Left cardiac atrium (tissue), 4 donors: ENCODE data around the gene PRDM16. TPM values are rescaled to one million over a fixed set of nuclear protein-coding genes. Genes with fewer than 3 reads are reported as not detected.

Experiments
- ATAC-seq, 2 donors: fragments of 200-7000 bp; cut with Tn5 transposase; one replicate each; pipeline ENCODE4 v1.9.1; 2020; ENCODE audit warnings: mild to moderate bottlenecking in 2 of 2, moderate library complexity in 2 of 2
- DNase-seq: peaks from one replicate; pipeline ENCODE4 v3.0.0-alpha.2; 2020
- intact Hi-C, 2 donors: fragments of 100-400 bp; cut with DNase I; formaldehyde crosslinking; loops; one replicate each; pipeline versions ENCODE4 v1.14.1 to v1.15.1; 2022 to 2023
- total RNA-seq, 2 donors: library from RNA; stranded (reverse); fragmentation: NEBNext Ultra II Directional; extraction: Animal tissue kit (Norgen Biotek cat#: 25700); gene quantifications; one replicate each; pipeline ENCODE4 v1.2.1, GENCODE V29; 2021
- donor health status: DM: no; HTN: yes; CAD: no.
- donor health status: DM: no; HTN: yes; CAD: no; lungs with severe emphysema.
- donor health status: DM: yes; HTN: yes; CAD: no.
- donor health status: Dilated cardiomyopathy.

Gene PRDM16
- total RNA-seq, 2 donors from 2014 or later: 0.99 to 1.2 TPM

DNA sequence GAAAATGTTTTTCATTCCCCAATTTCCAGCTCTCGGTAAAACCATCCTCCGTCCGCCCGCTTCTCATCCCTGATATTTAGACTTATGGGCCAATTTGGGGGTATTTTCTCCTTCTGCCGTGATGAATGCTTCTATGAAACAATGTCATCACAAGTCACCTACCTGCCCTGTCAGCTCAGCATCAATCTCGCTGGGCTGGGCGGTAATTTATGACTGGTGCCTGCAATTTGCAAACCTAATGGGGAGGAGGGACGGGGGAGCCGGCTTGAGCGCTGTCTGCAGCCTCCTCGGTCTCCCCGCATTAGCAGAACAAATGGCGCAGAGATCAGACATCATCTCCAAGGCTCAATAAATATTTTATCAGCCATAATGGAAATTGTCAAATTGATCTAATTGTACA, 72.1 kb downstream of the PRDM16 start:
- ATAC-seq: no peak
- intact Hi-C loops: no loop called here
- DNase-seq: no peak

DNA sequence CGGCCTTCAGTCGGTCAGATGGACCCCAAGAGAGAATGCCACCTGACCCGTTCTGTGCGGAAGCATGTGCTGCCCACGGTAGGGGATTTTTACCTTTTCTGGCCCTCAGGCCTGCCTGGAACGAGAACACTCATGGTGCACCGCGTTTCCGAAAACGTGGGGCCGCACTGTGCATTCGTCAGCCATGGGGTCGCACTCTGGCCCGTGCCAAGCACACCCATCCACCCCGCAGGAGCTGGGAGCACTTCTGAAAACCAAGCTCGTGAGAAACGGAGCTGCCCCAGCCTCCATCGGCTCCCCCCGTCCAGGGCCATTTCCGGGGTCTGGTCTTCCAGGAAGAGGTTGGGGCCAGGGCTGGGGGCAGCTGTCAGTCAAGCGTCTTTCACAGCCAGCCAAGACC, 72.8 kb downstream of the PRDM16 start:
- ATAC-seq (no peak), DNase-seq (no peak)
- intact Hi-C loops: no loop called here

DNA sequence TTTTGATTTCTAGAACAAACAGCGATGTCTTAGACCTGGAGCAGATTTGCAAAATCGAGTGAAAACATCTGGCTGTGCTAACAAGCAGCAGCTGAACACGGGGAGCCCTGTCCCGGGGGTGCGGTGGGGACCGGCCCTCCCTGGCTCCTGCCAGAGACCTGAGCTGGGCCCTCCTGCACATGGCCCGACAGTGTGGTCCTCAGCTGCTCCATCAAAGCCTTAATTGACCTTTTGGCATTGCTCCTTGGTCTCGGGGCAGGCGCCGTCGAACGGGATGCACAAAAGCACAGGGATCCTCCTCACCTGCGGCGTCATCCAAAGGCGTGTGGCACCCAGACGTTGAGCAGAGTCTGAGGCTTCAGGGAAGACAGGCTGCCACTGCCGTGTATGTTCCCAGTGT, 73.2 kb downstream of the PRDM16 start:
- ATAC-seq (no peak), DNase-seq (no peak)
- intact Hi-C loops: no loop called here

DNA sequence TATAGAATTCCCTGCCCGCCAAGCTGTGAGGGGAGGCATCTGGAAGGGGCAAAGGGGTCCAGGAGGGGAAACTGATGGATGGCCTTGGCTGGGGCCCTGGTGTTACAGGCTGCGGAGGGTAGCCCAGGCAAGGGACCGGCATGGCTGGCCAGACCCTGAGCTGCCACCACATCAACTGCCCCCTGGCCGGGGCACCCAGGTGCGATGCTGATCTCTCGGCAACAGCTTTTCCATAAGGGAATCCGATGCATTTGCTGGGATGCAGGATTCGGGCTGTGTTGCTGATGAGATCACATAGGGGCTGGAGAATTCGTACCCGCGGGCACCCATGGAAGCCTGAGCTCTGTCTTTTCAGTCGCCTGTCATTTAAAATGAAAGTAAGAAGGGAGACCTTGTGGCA, 73.7 kb downstream of the PRDM16 start:
- intact Hi-C loops: no loop called here
- ATAC-seq (no peak), DNase-seq (no peak)

DNA sequence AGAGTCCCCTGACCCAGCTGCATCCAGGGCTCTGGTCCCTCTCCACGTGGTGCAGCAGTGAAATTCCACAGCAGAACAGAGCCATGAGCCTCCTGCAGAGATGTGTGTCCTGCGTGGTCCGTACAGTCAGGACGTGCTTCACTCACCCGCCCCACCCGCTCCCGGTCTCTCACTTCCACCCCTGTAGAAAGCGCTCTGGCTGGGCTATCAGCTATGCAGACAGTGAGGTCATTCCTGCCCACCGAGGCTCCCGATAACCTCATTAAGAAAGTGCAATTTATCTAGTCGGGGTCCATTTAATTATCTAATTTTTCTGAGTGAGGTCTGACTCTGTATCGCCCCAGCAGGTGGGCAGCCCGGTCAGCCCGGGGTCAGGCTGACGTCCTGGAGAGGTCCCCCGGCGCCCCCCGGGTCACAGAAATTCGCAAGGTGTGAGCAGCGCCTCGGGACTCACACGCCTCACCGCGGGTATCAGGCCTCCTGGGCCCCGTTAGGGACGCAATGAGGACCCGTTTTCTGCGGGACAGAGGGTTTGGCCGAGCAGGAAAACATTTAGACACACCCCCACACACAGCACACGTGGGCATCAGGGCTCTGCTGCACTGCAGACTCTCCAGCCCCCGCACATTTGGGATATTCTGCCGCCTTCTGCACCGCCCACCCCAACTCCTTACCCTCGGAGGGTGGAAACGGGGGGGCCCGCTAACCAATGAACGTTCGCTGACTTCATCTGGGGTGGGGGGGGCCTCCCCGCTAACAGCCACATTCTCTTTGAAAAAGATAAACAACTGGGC, 76.7 kb downstream of the PRDM16 start:
- intact Hi-C loops: no loop called here
- peak; percentile 14 to 33 for ATAC-seq
- DNase-seq: no peak

DNA sequence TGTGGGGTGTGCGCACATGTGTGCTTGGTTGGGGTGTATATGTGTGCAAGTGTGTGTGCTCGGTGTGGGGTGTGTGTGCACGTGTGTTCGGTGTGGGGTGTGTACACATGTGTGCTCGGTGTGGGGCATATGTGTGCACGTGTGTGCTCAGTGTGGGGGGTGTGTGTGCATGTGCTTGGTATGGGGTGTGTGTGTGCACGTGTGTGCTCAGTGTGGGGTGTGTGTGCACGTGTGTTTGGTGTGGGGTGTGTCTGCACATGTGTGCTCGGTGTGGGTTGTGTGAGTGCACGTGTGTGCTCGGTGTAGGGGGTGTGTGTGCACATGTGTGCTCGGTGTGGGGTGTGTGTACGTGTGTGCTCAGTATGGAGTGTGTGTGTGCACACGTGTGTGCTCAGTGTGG, 77.5 kb downstream of the PRDM16 start:
- no peak for ATAC-seq
- DNase-seq: no peak
- intact Hi-C loops: no loop called here

DNA sequence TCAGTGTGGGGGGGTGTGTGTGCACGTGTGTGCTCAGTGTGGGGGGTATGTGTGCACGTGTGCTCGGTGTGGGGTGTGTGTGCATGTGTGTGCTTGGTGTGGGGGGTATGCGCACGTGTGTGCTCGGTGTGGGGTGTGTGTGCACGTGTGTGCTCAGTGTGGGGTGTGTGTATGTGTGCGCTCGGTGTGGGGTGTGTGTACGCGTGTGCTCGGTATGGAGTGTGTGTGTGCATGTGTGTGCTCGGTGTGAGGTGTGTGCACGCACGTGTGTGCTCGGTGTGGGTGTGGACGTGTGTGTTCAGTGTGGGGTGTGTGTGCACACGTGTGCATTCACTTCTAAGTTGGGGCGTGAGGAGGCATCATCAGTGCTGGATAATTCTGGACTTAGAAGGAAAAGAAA, 77.9 kb downstream of the PRDM16 start:
- ATAC-seq: no peak
- no peak for DNase-seq
- intact Hi-C loops: no loop called here

DNA sequence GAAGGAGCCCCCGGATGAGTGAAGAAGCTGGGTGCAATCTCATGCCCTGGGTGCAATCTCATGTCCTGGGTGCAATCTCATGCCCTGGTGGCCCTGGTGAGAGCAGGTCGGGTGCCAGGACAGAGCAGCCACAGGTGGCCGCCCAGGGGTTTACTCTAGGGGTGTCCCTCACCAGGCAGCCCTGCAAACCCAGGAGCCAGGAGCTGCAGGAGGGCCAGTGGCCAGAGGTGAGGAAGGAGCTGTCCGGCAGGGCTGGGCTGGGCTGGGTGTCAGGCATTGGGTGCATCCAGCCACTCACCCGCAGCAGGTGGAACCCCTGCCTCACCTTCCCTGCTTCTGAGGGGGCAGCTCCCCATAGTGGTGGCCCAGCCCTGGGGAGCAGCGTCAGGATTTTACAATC, 79.2 kb downstream of the PRDM16 start:
- DNase-seq (no peak), ATAC-seq (no peak)
- intact Hi-C loops: no loop called here

DNA sequence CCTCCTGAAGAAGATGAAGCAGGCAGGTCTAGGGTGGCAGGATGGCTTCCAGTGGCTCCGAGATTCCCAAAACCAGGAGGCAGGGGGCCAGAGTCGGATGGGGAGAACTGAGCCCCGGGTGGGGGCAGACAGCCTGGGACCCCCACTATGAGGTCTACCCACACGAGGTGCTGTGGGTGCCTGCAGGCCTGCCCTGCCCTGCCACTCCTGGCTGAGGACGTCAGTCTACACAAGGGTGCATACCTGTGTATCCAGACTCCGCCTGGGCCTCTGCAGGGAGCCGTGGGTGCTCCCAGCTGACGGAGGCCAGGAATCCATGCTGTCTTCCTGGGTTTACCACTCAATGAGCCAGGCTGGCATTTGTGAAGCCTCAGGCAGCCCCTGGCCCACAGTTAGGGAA, 80.3 kb downstream of the PRDM16 start:
- intact Hi-C loops: no loop called here
- no peak for ATAC-seq

DNA sequence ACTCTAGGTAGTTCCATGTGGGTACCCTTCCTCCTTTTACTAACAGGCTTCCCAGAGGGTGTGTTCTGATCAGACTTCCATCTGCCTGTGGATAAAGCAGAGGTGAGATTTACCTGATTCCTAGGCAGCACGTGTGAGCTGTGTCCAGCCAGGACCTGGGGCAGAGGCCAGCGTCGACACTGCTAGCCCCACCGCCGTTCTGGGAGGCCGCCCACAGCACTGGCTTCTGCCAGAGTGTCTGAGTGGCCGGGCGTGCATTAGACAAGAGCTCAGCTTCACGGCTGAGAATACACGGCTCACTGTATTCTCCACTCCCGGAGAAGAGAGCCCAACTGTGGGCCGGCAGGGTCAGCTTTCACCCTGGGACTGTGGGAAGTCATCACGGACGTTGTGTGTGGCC, 82.5 kb downstream of the PRDM16 start:
- intact Hi-C loops: no loop called here
- no peak for DNase-seq
- no peak for ATAC-seq

More for the DNA sequence above, 80.3 kb downstream of the PRDM16 start:
- DNase-seq: no peak

DNA sequence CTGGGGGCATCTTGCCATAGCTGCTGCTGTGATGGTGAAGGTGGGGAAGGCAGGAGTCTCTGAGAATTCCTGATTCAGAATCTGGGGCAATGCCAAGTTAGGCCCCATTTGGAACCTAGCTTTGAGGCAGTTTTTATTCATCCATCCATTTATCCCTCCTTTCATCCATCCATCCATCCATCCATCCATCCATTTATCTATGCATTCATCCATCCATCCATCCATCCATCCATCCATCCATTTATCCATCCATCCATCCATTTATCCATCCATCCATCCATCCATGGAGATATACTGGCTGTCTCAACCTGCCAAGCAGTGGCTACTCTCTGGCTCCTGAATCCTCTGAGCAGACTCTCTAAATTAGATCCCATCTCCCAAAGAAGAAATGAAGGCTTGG, 83.1 kb downstream of the PRDM16 start:
- DNase-seq (no peak), ATAC-seq (no peak)
- intact Hi-C loops: no loop called here

DNA sequence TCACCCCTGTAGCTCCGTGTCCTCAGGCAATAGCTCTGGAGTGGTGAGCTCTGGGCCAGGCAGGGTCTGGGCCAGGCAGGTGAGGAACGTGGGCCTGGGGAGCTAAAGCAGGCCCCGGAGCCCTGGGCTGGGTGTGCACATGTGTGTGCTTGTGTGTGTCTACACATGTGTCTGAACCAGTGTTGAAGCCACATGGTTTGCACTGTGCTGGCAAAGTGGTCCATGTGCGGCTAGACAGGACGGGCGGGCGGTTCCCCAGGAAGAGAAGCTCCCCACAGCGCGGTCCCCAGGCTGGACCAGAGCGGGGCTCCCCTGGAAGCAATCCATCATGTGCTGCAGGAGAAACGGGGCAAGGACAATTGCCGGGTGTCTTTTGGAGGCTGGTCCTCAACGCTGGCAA, 84.2 kb downstream of the PRDM16 start:
- no peak for ATAC-seq
- DNase-seq: no peak
- intact Hi-C loops: no loop called here

DNA sequence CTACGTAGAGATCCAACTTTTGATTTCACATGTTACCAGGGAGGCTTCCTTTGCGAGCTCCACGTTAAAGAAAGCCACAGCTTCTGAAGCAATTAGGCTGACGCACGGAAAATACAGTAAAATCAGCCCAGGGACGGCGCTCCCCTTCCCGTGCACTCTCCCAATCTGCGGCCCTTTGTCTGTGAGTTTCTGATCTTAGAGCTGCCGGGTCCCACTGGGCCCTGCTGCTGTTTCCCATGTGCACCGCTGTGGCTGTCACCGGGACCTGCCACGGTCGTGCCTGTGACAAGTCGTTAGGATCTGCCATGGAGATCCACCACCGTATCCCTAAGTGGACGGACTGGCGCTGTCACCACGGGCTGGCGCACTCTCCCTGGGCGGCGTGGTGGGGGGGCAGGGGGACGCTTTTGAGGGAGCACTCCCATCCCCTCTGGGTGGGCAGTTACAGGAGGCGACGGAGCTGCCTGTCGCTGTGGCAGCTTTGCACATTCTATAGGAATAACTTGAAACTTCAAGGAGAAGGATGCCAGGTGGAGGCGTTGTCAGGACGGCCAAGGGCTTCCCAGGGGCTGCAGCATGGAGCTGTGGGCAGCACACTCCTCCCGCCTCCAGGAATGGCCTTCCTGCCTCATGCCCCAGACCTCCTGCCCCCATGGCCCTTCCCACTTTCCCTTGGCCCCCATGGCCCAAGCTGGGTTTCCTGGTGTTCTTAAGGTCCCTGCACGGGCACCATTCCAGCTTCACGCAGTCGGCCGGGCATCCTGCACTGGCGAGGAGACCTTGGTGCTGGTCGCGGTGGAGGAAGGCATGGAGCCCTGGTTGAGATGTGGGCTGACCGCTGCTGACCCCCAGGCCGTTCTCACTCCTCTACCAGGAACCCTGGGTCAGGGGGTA, 85.1 kb downstream of the PRDM16 start:
- ATAC-seq (no peak), DNase-seq (no peak)
- intact Hi-C loops: no loop called here

DNA sequence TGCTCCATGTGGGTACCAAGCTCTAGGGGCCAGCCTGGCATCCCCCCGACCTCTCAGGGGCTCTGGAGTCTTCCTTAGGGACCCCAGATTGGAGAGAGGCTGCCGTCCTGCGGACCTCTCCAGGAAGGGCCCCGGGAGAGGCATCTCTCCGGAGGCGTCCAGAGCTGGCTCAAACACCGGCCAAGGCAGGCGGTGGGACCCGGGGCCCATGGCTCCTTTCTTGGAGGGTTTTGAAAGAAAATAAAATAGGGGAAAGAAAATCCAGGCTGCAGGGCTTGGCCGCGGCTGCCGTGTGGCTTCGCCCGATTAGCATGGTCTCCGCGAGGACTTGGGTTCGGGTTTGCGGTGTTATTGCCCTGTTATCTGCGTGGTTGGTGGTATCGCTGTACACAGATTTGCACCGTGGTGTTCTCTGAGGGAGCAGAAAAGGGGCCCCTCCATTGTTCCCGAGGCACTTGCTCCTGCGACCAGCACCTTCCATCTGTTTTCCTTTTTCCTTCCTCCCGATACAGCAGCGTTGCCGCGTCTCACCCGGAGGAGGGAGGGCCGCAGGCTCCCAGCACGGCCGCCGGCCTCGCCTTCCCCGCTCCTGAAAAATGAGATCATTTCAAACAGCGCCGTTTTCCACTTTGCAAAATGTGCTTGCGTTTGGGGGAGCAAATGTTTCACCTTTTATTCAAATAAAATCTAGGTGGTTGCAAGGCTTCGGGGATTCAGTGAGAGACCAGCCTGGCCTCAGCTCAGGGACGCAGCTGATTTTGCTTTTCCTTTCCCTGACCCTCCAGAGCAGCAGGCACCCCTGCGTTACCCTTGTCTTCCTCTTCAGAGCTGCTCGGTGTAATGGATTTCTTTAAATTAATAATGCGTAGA, 86.3 kb downstream of the PRDM16 start:
- ATAC-seq (no peak), DNase-seq (no peak)
- intact Hi-C loops: no loop called here

DNA sequence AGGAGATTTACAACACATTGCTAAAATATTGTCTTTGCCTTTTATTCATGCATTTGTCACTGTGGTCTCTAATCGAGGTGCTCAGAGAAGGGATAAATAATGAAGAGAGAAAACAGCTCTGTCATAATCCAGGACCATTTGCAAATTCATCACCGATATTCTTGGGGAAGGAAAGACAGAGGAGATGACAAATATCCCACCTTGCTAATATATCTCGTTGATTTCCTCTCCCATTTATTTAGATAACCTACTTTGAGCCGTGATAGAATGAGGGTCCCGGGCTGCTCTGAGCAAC, 86.9 kb downstream of the PRDM16 start:
- DNase-seq (no peak), ATAC-seq (no peak)
- intact Hi-C loops: no loop called here

DNA sequence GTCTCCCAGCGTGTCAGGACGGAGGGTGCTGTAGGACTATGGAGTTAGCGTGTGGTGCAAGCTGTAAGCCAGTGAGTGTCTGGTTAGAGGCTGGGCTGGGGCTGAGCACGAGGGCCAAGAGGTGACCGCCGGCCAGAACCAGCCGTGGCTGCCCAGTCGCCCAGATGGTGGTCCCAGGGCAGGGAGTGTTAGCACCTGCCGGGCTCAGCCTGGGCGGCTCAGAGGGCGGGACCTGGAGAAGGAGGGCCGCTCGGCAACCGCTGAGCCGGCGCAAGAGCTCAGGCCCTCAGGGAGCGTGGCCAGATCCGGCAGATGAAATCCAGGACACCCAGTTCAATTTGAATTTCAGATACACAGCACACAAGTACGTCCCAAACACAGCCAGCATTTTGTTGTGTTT, 87.9 kb downstream of the PRDM16 start:
- ATAC-seq: no peak
- no peak for DNase-seq
- intact Hi-C loops: no loop called here

DNA sequence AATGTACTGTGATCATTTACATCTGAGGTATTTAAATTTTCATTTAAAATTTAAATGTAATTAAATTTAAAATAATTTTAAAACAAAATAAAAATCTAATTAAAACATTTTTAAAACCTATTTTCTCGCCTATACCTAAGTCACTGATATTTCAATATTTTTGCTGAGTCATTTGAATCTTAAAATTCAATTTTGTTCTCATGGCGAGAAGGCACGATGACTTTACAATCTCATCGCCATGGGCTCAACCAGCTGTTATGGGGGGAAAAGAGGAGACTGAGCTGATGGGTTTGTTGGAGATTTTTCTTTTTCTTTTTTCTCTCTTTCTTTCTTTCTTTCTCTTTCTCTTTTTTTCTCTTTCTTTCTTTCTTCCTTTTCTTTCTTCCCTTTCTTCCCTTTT, 89.3 kb downstream of the PRDM16 start:
- intact Hi-C loops: no loop called here
- no peak for DNase-seq
- no peak for ATAC-seq

DNA sequence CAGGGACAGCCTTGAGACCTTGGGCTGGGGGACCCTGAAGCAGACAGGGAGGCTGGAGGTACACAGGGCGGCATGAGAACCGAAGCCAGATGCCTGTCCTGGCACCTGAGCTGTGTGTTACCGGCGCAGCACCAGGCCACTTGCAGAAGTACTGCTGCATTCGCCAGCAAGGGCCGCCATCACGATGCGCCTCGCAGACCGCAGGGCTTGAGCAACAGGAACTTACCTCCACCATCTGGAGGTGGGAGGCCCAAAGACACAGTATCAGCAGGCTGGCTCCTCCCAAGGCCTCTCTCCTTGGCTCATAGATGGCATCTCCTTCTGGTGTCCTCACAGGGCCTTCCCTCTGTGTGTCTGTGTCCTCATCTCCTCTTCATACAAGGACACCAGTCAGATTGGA, 90.1 kb downstream of the PRDM16 start:
- ATAC-seq (no peak), DNase-seq (no peak)
- intact Hi-C loops: no loop called here

DNA sequence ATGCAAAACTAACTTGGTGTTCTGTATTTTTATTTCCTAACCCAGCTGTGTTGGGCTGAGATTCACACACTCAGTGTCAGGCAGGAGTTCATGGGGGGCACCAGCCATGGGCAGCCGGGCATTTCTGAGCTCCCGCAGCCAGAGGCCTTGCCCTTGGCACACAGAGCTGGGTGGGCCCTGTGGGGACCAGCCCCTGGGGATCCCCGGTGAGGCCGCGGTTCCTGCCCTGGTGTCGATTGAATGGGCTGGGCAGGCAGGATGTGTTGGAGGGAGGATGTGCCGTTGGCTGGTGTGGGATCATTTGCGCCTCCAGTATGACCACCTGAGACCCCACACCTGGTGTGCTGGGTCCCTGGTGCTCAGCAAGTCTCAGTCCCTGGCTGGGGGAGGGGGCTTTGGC, 91.0 kb downstream of the PRDM16 start:
- intact Hi-C loops: no loop called here
- DNase-seq (no peak), ATAC-seq (no peak)

DNA sequence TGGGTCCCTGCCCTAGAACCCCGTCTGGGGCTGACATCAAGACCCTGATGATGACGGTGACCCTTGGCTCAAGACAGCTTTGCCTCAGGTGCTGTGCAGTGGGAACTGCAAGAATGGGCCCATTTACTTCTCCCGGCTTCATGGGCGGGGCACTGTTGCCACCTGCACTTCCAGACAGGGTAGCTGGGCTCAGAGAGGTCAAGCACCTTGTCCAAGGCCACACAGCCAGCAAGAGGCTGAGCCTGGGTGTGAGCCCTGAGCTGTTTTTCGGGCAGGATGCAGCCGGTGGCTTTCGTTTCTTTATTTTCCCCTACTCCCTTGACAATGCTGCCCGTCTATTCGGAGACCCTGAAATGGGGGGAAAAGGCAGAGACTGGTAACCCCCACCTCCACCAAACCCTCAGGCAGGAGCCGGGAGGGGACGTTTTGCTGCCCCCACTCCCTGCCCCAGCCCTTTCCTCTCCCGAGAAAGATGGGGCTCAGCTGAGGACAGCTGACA, 91.7 kb downstream of the PRDM16 start:
- intact Hi-C loops: no loop called here
- DNase-seq (no peak), ATAC-seq (no peak)
